IMR-90 (cell line): ENCODE results near the gene KRT36. TPM values are rescaled to one million over a fixed set of nuclear protein-coding genes. Genes with fewer than 3 reads are reported as not detected.
A peak's percentile ranks its signal among the peaks of the same experiment; 100 is the strongest.

Experiments
- ATAC-seq: fragments of 200-7000 bp; cut with Tn5 transposase; 2 replicates; pipeline ENCODE4 v1.9.1; 2020; ENCODE audit warnings: low read depth, mild to moderate bottlenecking, moderate library complexity
- BruUV-seq: library from RNA; stranded (reverse); fragments of 400-500 nt; replicated peaks from 2 replicates; lab custom pipeline; 2021; lab: Mats Ljungman, UMichigan
- CTCF ChIA-PET: fragments of 300-600 bp; formaldehyde crosslinking; extraction: SDS; loops from one replicate; lab custom pipeline; 2021; ENCODE audit warnings: antibody characterized with exemption; lab: Yijun Ruan, JAX
- POLR2A ChIA-PET: fragments of 300-600 bp; sonication (Branson Sonifier 250); formaldehyde crosslinking; loops from one replicate; lab custom pipeline; 2022; ENCODE audit warnings: antibody characterized with exemption; ENCODE audit not compliant: unreplicated experiment; lab: Charles Lee
- DNase-seq: peaks from one replicate; pipeline ENCODE4 v3.0.0; 2013
- H2AFZ ChIP-seq: replicated peaks from 2 replicates; pipeline ENCODE3; 2013; ENCODE audit warnings: low read length, mild to moderate bottlenecking; ENCODE audit not compliant: poor library complexity
- H2AK5ac ChIP-seq: 2 replicates; pipeline ENCODE4 v1.6.1; 2013; ENCODE audit warnings: low read depth, low read length, inconsistent platforms
- H2AK9ac ChIP-seq: replicated peaks from 2 replicates; pipeline ENCODE3; 2013; ENCODE audit warnings: mild to moderate bottlenecking, low read depth, low read length, moderate library complexity; ENCODE audit not compliant: poor library complexity
- H2BK120ac ChIP-seq: 2 replicates; pipeline ENCODE4 v1.6.1; 2013; ENCODE audit warnings: low read depth, low read length, inconsistent platforms
- H2BK15ac ChIP-seq: 3 replicates; pipeline ENCODE4 v1.6.1; 2013; ENCODE audit warnings: low read depth, low read length, inconsistent platforms
- H2BK20ac ChIP-seq: 2 replicates; pipeline ENCODE4 v1.6.1; 2013; ENCODE audit warnings: low read depth, mild to moderate bottlenecking, inconsistent platforms, low read length, moderate library complexity
- H2BK5ac ChIP-seq: 2 replicates; pipeline ENCODE4 v1.6.1; 2013; ENCODE audit warnings: mild to moderate bottlenecking, low read depth, low read length, inconsistent platforms; ENCODE audit not compliant: poor library complexity, severe bottlenecking
- H3K14ac ChIP-seq: replicated peaks from 2 replicates; pipeline ENCODE4 v1.6.1; 2013; ENCODE audit warnings: low read depth, low read length, inconsistent platforms
- H3K18ac ChIP-seq: 2 replicates; pipeline ENCODE4 v1.6.1; 2013; ENCODE audit warnings: low read depth, low read length, control low read depth
- H3K23ac ChIP-seq: 2 replicates; pipeline ENCODE4 v1.6.1; 2013; ENCODE audit warnings: low read depth, low read length, inconsistent platforms
- H3K27ac ChIP-seq: 2 replicates; pipeline ENCODE4 v1.5.1; 2013; ENCODE audit warnings: mild to moderate bottlenecking, control low read depth, low read length; ENCODE audit not compliant: insufficient read depth
- H3K27me3 ChIP-seq: 2 replicates; pipeline ENCODE4 v1.6.1; 2013; ENCODE audit warnings: low read length; ENCODE audit not compliant: control insufficient read depth, insufficient read depth
- H3K36me3 ChIP-seq: 2 replicates; pipeline ENCODE4 v1.6.1; 2013; ENCODE audit warnings: low read length, mixed read lengths; ENCODE audit not compliant: control insufficient read depth, insufficient read depth
- H3K4ac ChIP-seq: 2 replicates; pipeline ENCODE4 v1.6.1; 2013; ENCODE audit warnings: low read depth, low read length, inconsistent platforms
- H3K4me1 ChIP-seq: 2 replicates; pipeline ENCODE4 v1.6.1; 2013; ENCODE audit warnings: low read length, mixed read lengths; ENCODE audit not compliant: control insufficient read depth, insufficient read depth
- H3K4me2 ChIP-seq: 2 replicates; pipeline ENCODE4 v1.6.1; 2013; ENCODE audit warnings: low read depth, mild to moderate bottlenecking, control low read depth, low read length, moderate library complexity
- H3K4me3 ChIP-seq: 2 replicates; pipeline ENCODE4 v1.5.1; 2013; ENCODE audit warnings: low read depth, mild to moderate bottlenecking, control low read depth, low read length, moderate library complexity; ENCODE audit not compliant: insufficient read depth
- H3K56ac ChIP-seq: 2 replicates; pipeline ENCODE4 v1.6.1; 2013; ENCODE audit warnings: low read length, inconsistent platforms; ENCODE audit not compliant: insufficient read depth; ENCODE audit errors: extremely low read depth
- H3K79me1 ChIP-seq, 2 experiments: 2 replicates each; pipeline ENCODE4 v1.6.1; 2013; ENCODE audit warnings: low read length in 2 of 2, inconsistent platforms in 1 of 2, low read depth in 1 of 2
- H3K9ac ChIP-seq: 2 replicates; pipeline ENCODE4 v1.6.1; 2013; ENCODE audit warnings: low read depth, low read length, control low read depth
- H3K9me1 ChIP-seq: 2 replicates; pipeline ENCODE4 v1.6.1; 2013; ENCODE audit warnings: low read length, inconsistent platforms; ENCODE audit not compliant: insufficient read depth
- H3K9me3 ChIP-seq: 2 replicates; pipeline ENCODE4 v1.6.1; 2013; ENCODE audit warnings: low read length; ENCODE audit not compliant: control insufficient read depth, insufficient read depth
- H4K20me1 ChIP-seq: 2 replicates; pipeline ENCODE4 v1.6.1; 2013; ENCODE audit warnings: low read length, inconsistent platforms; ENCODE audit not compliant: insufficient read depth
- H4K5ac ChIP-seq: 2 replicates; pipeline ENCODE4 v1.6.1; 2013; ENCODE audit warnings: mild to moderate bottlenecking, low read depth, low read length, control low read depth
- H4K8ac ChIP-seq, 2 experiments: 2 replicates each; pipeline ENCODE4 v1.6.1; 2013; ENCODE audit warnings: low read depth in 2 of 2, low read length in 2 of 2, control low read depth in 1 of 2, inconsistent platforms in 1 of 2
- H4K91ac ChIP-seq: 2 replicates; pipeline ENCODE4 v1.6.1; 2013; ENCODE audit warnings: low read depth, low read length, inconsistent platforms; ENCODE audit not compliant: insufficient read depth
- CEBPB ChIP-seq: IDR thresholded peaks from 2 replicates; pipeline ENCODE4 v1.6.1; 2012; ENCODE audit warnings: low read depth, low read length, improper control_type of control experiment
- CHD1 ChIP-seq: IDR thresholded peaks from 2 replicates; pipeline ENCODE4 v1.6.1; 2012; ENCODE audit warnings: low read depth, low read length, improper control_type of control experiment
- MAZ ChIP-seq: IDR thresholded peaks from 2 replicates; pipeline ENCODE4 v1.6.1; 2012; ENCODE audit warnings: low read depth, mild to moderate bottlenecking, low read length, improper control_type of control experiment, moderate library complexity, borderline replicate concordance
- MXI1 ChIP-seq: IDR thresholded peaks from 2 replicates; pipeline ENCODE4 v1.6.1; 2012; ENCODE audit warnings: low read depth, mild to moderate bottlenecking, low read length, moderate library complexity, borderline replicate concordance
- POLR2A ChIP-seq: IDR thresholded peaks from 2 replicates; pipeline ENCODE4 v1.6.1; 2012; ENCODE audit warnings: mild to moderate bottlenecking, low read depth, low read length
- RFX5 ChIP-seq: IDR thresholded peaks from 2 replicates; pipeline ENCODE4 v1.8.0; 2012; ENCODE audit warnings: low read depth, mild to moderate bottlenecking, low read length, moderate library complexity
- WGBS, 2 experiments: methylation state at CpG; one replicate each; pipeline versions ENCODE4 v1.1.5 to v1.1.7; 2013; ENCODE audit warnings: missing lambda C conversion rate in 2 of 2; ENCODE audit not compliant: insufficient read length in 1 of 2; ENCODE audit errors: extremely low coverage in 2 of 2; 5-methylcytosine and 5-hydroxymethylcytosine counted together
- dilution Hi-C: fragments of 300-500 bp; cut with HindIII; formaldehyde crosslinking; loops from one replicate; pipeline ENCODE4 v1.14.3; 2018; ENCODE audit warnings: low sequenced_read_pairs; ENCODE audit not compliant: unreplicated experiment
- in situ Hi-C: fragments of 300-500 bp; cut with MboI; formaldehyde crosslinking; loops from 3 replicates; pipeline ENCODE4 v1.14.3; 2019; ENCODE audit warnings: low sequenced_read_pairs, inconsistent platforms, mixed read lengths
- intact Hi-C: fragments of 100-400 bp; cut with micrococcal nuclease; formaldehyde crosslinking; loops from 2 replicates; pipeline ENCODE4 v1.10.0; 2022
- polyA plus RNA-seq, 3 experiments: library from polyadenylated mRNA; depleted of rRNA; stranded (reverse); fragments of >200 nt; gene quantifications; 2 replicates each; pipeline ENCODE4 v1.2.3, GENCODE V29; 2012; ENCODE audit warnings: low replicate concordance in 1 of 3
- total RNA-seq: library from RNA; depleted of rRNA; stranded (reverse); fragments of >200 nt; gene quantifications from 2 replicates; pipeline ENCODE4 v1.2.3, GENCODE V29; 2012

KRT36 gene
- total and polyA plus RNA-seq, 2 of the 4 experiments (the other 2 are of a cell fraction): not detected

- TF ChIP-seq RFX5: peak; percentile 64; the same call in 1 of the 2 replicates
- no peak; the same call in 1 of the 2 replicates for TF ChIP-seq MAZ
- no peak for TF ChIP-seq POLR2A
- TF ChIP-seq CEBPB: no peak
Measured at GRCh38 chr17:41530062-41531048, 40.6 kb upstream of the KRT36 start (continued).

DNA sequence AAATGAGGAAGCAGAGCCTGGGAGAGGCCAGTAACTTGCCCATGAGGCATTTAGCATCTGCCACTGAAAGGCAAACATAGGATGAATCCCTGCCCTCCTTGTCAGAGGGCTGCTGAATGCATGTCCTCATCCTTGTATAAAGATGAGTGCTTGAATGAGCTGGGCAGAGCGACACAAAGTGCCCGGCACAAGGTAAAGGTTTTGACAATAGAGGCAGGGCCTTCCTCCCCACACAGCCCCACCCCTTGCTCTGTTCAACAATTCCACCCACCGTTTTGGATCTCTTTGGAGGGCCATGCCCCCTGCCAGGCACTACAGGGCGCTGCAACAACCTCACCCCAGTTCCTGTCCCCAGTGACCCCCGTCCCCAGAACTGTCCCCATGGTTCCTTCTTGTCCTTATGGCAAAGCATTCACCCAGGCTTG lies 39.8 kb upstream of the KRT36 start:
- ATAC-seq (no peak), DNase-seq (no peak)
- Histone ChIP-seq H3K56ac (no peak overlapping the region), H2BK15ac (peak overlapping the region; percentile 54; the same call in 1 of the 3 replicates), H2AFZ (peak overlapping the region; percentile 83), H2BK5ac (peak overlapping the region; percentile 22), H2AK5ac (peak overlapping the region; percentile 75), H3K27me3 (peaks cover 2% of the 10 kb centered on the region; the same call in 1 of the 2 replicates), H3K18ac (no peak overlapping the region), H3K4me3 (no peak overlapping the region), H4K8ac (peak overlapping the region in 1 of 2 experiments; percentile 84; a peak in 2 of 4 replicates), H2BK20ac (peak overlapping the region; percentile 78), H4K20me1 (no peaks in the 10 kb centered on the region), H3K9ac (no peak overlapping the region), H4K91ac (peak overlapping the region; percentile 57; the same call in 1 of the 2 replicates), H3K4ac (peak overlapping the region; percentile 60; the same call in 1 of the 2 replicates), H3K36me3 (no peaks in the 10 kb centered on the region), H3K27ac (no peak overlapping the region), H3K14ac (no peak overlapping the region), H3K9me1 (peaks cover 17% of the 10 kb centered on the region), H3K9me3 (no peaks in the 10 kb centered on the region), H3K23ac (no peak overlapping the region), H2AK9ac (peak overlapping the region; percentile 86), H4K5ac (no peak overlapping the region), H2BK120ac (peak overlapping the region; percentile 67), H3K4me1 (peaks cover 11% of the 10 kb centered on the region), H3K4me2 (no peak overlapping the region), H3K79me1 (no peaks in the 10 kb centered on the region)
- intact Hi-C loops (no loop called here), in situ Hi-C loops (no loop called here), dilution Hi-C loops (no loop called here)
- WGBS, 2 experiments: no CpG with 5 or more reads among the region's 5 CpGs
- BruUV-seq: no TSS peak
- no peak for TF ChIP-seq POLR2A
- TF ChIP-seq CHD1: no peak
- no peak for TF ChIP-seq MXI1
- ChIA-PET CTCF (interaction anchor here (0.7 to 1.6 kb wide), 3 partner anchors 8 to 151 kb away, joined by 3 to 5 read pairs (median 3); no protein-coding TSS in a partner anchor), POLR2A (no interaction called here)
